GM19099 (cell line): Measurements from ENCODE around the gene PRR20D.
"Not testable (repeated sequence)": the region's sequence is repeated elsewhere in the genome, so short reads cannot be mapped to it uniquely, and the experiment has no call there.

Source experiments
- POLR2A ChIP-seq: IDR thresholded peaks from 3 replicates; pipeline ENCODE4 v1.6.1; 2011; ENCODE audit warnings: low read depth; ENCODE audit not compliant: insufficient read length; ENCODE audit errors: extremely low read depth

Gene PRR20D

GRCh38 chr13:57160332-57160731 is at the start of gene PRR20D:
TSS of gene PRR20D (plus strand) at chr13:57160632. CDS start at chr13:57161019, 387 bp downstream.
- TF ChIP-seq POLR2A = not testable (repeated sequence)

GRCh38 chr13:57114945-57115344 is 45.5 kb upstream of the PRR20D start:
- TF ChIP-seq POLR2A = no peak

- TF ChIP-seq POLR2A = no peak
Measured at GRCh38 chr13:57123681-57124080, 36.8 kb upstream of the PRR20D start.

GRCh38 chr13:57128909-57129308 is 31.5 kb upstream of the PRR20D start:
- no peak for TF ChIP-seq POLR2A

- TF ChIP-seq POLR2A = no peak
Measured at GRCh38 chr13:57136093-57136492, 24.3 kb upstream of the PRR20D start.

GRCh38 chr13:57137585-57137984 is 22.8 kb upstream of the PRR20D start:
- no peak for TF ChIP-seq POLR2A

GRCh38 chr13:57138988-57139387 is 21.4 kb upstream of the PRR20D start:
- TF ChIP-seq POLR2A = no peak

- not testable (repeated sequence) for TF ChIP-seq POLR2A
Measured at GRCh38 chr13:57140235-57140968, 20.0 kb upstream of the PRR20D start, which contains the start of gene PRR20A. TSS of gene PRR20A (plus strand) at chr13:57140918. CDS start at chr13:57141305, 387 bp downstream.

- not testable (repeated sequence) for TF ChIP-seq POLR2A
Measured at GRCh38 chr13:57147188-57147587, 13.2 kb upstream of the PRR20D start, which contains the start of gene PRR20B. TSS of gene PRR20B (plus strand) at chr13:57147488. CDS start at chr13:57147875, 387 bp downstream.

GRCh38 chr13:57153761-57154160 is 6.7 kb upstream of the PRR20D start, which contains the start of gene PRR20C:
TSS of gene PRR20C (plus strand) at chr13:57154061. CDS start at chr13:57154448, 387 bp downstream.
- not testable (repeated sequence) for TF ChIP-seq POLR2A

- not testable (repeated sequence) for TF ChIP-seq POLR2A
Measured at GRCh38 chr13:57166897-57167296, 6.5 kb downstream of the PRR20D start, which contains the start of gene PRR20E. TSS of gene PRR20E (plus strand) at chr13:57167197. CDS start at chr13:57167584, 387 bp downstream.

- TF ChIP-seq POLR2A = no peak
Measured at GRCh38 chr13:57191667-57192066, 31.2 kb downstream of the PRR20D start.

- no peak for TF ChIP-seq POLR2A
Measured at GRCh38 chr13:57212989-57213388, 52.6 kb downstream of the PRR20D start.
